Peyer's patch (tissue), 4 donors: ENCODE measurements around the gene SLX9.

Experiments used
- CTCF ChIP-seq, 6 experiments: fragments of 450-650 bp in 4 of 6; fragments of 200-600 bp in 2 of 6; sonication (generic) in 1 of 6; IDR thresholded peaks; one replicate each; pipeline ENCODE4 v1.5.1; 2017 to 2019; ENCODE audit warnings: antibody characterized with exemption in 6 of 6, mild to moderate bottlenecking in 3 of 6, moderate library complexity in 1 of 6
- POLR2A ChIP-seq, 2 donors: fragments of 450-650 bp; IDR thresholded peaks; one replicate each; pipeline ENCODE4 v1.5.1; 2017; ENCODE audit warnings: antibody characterized with exemption in 2 of 2, mild to moderate bottlenecking in 2 of 2, moderate library complexity in 2 of 2

DNA sequence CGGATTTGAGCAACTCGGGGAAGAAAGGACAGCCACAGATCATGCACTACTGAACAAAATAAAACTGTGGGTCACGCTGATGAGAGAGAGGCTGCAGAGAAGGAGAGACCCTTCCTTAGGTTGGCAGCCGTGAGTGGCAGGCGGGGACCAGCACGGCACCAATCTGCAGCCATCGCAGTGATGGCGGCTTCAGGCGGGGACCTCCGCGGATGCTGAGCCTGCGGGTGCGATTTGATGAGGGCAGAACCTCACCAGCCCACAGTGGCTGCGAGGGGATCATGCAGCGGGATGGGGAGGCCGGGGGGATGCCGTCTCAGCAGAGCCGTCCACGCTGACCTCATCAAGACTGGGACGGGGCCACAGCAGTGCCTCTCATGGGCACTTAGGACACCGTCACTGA lies 30.9 kb upstream of the SLX9 start:
- TF ChIP-seq CTCF (IDR thresholded peaks at IDR 0.05) (no peak), POLR2A (IDR thresholded peaks at IDR 0.05) (no peak)
